Glutamatergic neuron (in vitro differentiated cells): ENCODE results near the gene SVOPL. TPM values are rescaled to one million over a fixed set of nuclear protein-coding genes. Genes with fewer than 3 reads are reported as not detected.

ENCODE experiments used
- DNase-seq: peaks from one replicate; pipeline ENCODE4 v3.0.0; 2022
- H3K27ac Mint-ChIP-seq: one replicate; pipeline ENCODE4 v1.8.0; 2020; ENCODE audit warnings: mild to moderate bottlenecking, mixed read lengths, inconsistent platforms; ENCODE audit not compliant: unreplicated experiment
- H3K27me3 Mint-ChIP-seq: one replicate; pipeline ENCODE4 v1.8.0; 2020; ENCODE audit warnings: mild to moderate bottlenecking, moderate library complexity, mixed read lengths, inconsistent platforms; ENCODE audit not compliant: unreplicated experiment
- H3K36me3 Mint-ChIP-seq: one replicate; pipeline ENCODE4 v1.8.0; 2020; ENCODE audit warnings: mild to moderate bottlenecking, mixed read lengths, inconsistent platforms; ENCODE audit not compliant: unreplicated experiment
- H3K4me1 Mint-ChIP-seq: one replicate; pipeline ENCODE4 v1.8.0; 2020; ENCODE audit warnings: mild to moderate bottlenecking, low read depth, mixed read lengths, inconsistent platforms; ENCODE audit not compliant: unreplicated experiment
- H3K4me3 Mint-ChIP-seq: one replicate; pipeline ENCODE4 v1.8.0; 2020; ENCODE audit warnings: mild to moderate bottlenecking, mixed read lengths, inconsistent platforms; ENCODE audit not compliant: unreplicated experiment
- H3K9me3 Mint-ChIP-seq: one replicate; pipeline ENCODE4 v1.8.0; 2020; ENCODE audit warnings: mild to moderate bottlenecking, moderate library complexity, mixed read lengths, inconsistent platforms; ENCODE audit not compliant: unreplicated experiment
- total RNA-seq: library from RNA; stranded (reverse); fragmentation: NEBNext Ultra II Directional; extraction: Animal tissue kit (Norgen Biotek cat#: 25700); gene quantifications from one replicate; pipeline ENCODE4 v1.2.1, GENCODE V29; 2021; ENCODE audit not compliant: unreplicated experiment
- TF ChIP-seq, protein P1 (sequence below): fragments of 200-600 bp; sonication (generic); IDR thresholded peaks from one replicate; pipeline ENCODE4 v1.5.0; 2021; ENCODE audit not compliant: partially characterized antibody, unreplicated experiment

Gene SVOPL
- total RNA-seq, 1 donor from 2014 or later: not detected

DNA sequence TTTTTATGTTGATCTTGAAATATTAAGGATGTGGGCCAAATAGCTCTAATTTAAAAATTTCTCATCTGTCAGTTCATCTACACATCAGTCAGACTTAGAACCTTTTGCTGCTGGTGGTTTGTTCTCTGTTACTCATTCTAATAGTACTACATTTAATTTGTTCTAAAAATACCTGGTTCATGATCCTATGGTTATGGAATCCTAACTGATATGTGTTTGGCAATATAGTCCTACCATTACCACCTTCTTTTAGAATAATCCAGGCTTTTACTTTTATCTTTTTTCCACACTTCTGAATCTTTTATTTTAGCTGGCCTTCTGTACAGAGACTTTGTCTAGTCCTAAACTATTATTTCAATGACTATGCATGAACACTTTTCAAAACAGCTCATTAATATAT is 116.9 kb downstream of the SVOPL start:
- H3K4me3 Mint-ChIP-seq: no peak overlapping the region
- H3K27me3 Mint-ChIP-seq: no peaks in the 10 kb centered on the region
- H3K27ac Mint-ChIP-seq: no peak overlapping the region
- peaks cover 2% of the 10 kb centered on the region for H3K9me3 Mint-ChIP-seq
- no peaks in the 10 kb centered on the region for H3K4me1 Mint-ChIP-seq
- no peak for DNase-seq
- TF ChIP-seq, protein P1, sequence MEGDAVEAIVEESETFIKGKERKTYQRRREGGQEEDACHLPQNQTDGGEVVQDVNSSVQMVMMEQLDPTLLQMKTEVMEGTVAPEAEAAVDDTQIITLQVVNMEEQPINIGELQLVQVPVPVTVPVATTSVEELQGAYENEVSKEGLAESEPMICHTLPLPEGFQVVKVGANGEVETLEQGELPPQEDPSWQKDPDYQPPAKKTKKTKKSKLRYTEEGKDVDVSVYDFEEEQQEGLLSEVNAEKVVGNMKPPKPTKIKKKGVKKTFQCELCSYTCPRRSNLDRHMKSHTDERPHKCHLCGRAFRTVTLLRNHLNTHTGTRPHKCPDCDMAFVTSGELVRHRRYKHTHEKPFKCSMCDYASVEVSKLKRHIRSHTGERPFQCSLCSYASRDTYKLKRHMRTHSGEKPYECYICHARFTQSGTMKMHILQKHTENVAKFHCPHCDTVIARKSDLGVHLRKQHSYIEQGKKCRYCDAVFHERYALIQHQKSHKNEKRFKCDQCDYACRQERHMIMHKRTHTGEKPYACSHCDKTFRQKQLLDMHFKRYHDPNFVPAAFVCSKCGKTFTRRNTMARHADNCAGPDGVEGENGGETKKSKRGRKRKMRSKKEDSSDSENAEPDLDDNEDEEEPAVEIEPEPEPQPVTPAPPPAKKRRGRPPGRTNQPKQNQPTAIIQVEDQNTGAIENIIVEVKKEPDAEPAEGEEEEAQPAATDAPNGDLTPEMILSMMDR: no peak
- H3K36me3 Mint-ChIP-seq: no peaks in the 10 kb centered on the region

DNA sequence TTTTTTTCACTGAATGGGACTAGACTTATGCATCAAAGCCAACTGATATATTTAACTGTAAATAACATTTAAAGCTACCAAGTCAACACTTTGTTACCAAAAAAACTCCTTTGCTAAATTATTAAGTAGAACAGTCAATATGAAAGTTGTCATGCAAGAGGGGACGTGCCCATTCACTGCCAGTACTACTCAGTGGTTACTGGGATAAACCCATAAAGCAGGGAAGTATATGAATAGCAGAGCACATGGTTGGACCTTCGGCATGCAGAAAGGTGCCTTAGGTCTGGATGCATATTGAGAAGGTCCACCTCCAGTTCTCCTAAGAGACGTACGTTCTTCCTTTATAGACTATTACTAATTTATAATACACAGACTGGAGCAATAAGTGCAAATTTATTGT is 120.1 kb downstream of the SVOPL start:
- DNase-seq: no peak
- Mint-ChIP-seq H3K4me3 (no peak overlapping the region), H3K36me3 (no peaks in the 10 kb centered on the region), H3K27me3 (no peaks in the 10 kb centered on the region), H3K27ac (no peak overlapping the region), H3K4me1 (peaks cover 10% of the 10 kb centered on the region), H3K9me3 (no peaks in the 10 kb centered on the region)
- TF ChIP-seq, protein P1: no peak

DNA sequence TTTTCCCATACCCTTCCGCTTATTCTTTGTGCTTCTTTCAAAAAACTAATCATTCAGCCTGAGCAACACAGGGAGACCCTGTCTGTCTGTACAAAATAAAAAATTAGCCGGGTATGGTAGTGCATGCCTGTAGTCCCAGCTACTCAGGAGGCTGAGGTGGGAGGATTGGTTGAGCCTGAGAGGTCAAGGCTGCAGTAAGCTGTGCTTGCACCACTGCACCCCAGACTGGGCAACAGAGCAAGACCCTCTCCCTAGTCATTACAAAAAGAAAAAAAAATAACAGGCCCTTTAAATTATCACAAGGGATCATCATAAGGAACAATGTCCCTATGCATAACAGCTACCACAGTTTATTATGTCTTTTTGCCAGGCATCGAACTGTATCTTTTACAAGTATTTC is 121.5 kb downstream of the SVOPL start:
- Mint-ChIP-seq H3K4me3 (no peak overlapping the region), H3K9me3 (no peaks in the 10 kb centered on the region), H3K36me3 (no peaks in the 10 kb centered on the region), H3K27me3 (peaks cover 2% of the 10 kb centered on the region), H3K4me1 (peaks cover 10% of the 10 kb centered on the region), H3K27ac (no peak overlapping the region)
- TF ChIP-seq, protein P1: no peak
- no peak for DNase-seq

DNA sequence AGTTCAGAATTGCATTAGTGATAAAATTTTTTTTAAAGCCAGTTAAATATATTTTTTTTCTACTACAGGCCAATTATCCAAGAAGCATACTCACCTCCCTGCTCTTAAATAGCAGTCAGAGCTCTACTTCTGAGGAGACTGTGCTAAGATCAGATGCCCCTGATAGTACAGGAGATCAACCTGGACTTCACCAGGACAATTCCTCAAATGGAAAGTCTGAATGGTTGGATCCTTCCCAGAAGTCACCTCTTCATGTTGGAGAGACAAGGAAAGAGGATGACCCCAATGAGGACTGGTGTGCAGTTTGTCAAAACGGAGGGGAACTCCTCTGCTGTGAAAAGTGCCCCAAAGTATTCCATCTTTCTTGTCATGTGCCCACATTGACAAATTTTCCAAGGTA is 122.0 kb downstream of the SVOPL start:
- no peak overlapping the region for H3K27ac Mint-ChIP-seq

DNA sequence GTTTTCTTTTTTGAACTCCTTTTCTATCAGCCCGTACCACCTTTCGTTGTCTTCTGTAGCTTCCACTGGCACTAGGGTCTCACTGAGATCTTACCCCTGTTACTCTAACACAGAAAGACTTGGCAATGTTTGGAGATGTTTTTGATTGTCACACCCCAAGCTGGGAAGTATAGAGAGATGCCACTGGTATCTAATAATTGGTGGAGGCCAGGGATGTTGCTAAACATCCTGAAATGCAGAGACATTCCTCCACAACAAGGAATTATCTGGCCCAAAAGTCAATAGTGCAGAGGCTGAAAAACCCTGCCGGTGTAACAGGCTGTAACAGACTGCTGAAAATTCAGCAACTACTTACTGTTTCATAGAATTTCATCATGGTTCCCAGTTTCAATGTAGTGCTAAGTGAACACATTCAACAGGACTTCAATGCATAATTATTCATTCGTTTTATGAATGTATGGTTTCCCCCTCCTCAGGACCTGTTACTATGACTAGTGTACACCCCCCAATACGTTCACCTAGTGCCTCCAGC is 125.2 kb downstream of the SVOPL start:
- Mint-ChIP-seq H3K27ac (no peak overlapping the region), H3K4me3 (no peak overlapping the region), H3K36me3 (no peaks in the 10 kb centered on the region), H3K9me3 (no peaks in the 10 kb centered on the region), H3K4me1 (peaks cover 10% of the 10 kb centered on the region), H3K27me3 (peaks cover 2% of the 10 kb centered on the region)
- DNase-seq: no peak
- TF ChIP-seq, protein P1: no peak

More for the DNA sequence above, 122.0 kb downstream of the SVOPL start:
- no peaks in the 10 kb centered on the region for H3K36me3 Mint-ChIP-seq
- TF ChIP-seq, protein P1: no peak
- DNase-seq: no peak
- peaks cover 2% of the 10 kb centered on the region for H3K27me3 Mint-ChIP-seq
- H3K4me3 Mint-ChIP-seq: no peak overlapping the region
- no peaks in the 10 kb centered on the region for H3K9me3 Mint-ChIP-seq
- peaks cover 10% of the 10 kb centered on the region for H3K4me1 Mint-ChIP-seq
